Raji (cell line): Measurements from ENCODE around the gene GTPBP6.

Source experiments
- POLR2A ChIP-seq: IDR thresholded peaks from 2 replicates; pipeline ENCODE4 v1.6.1; 2011; ENCODE audit warnings: low read depth, low read length, control low read depth; ENCODE audit not compliant: insufficient read depth

GTPBP6 gene

DNA sequence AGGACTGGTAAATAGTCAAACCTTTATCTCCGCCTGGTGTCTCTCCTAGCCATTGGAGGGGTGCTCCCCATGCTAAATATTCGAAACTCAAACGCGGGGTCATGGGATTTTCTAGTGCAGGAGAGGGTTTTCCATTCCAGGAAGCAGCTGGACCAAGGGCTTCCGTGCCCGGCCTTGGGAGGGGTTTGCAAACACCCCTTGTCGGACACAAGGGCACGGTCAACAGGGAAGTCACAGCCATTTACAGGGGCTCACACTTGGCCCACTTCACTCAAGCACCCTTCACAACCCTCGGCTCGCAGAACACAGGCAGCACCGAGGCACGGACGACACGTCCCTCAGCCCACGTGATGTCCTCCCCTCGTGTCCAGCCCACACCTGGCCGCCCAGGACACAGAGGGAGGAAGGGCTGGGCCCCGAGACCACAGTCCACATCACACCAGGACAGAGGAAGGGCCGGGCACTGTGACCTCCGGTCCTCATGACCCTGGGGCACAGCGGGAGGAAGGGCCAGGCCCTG lies 47.7 kb downstream of the GTPBP6 start:
- no peak for TF ChIP-seq POLR2A

DNA sequence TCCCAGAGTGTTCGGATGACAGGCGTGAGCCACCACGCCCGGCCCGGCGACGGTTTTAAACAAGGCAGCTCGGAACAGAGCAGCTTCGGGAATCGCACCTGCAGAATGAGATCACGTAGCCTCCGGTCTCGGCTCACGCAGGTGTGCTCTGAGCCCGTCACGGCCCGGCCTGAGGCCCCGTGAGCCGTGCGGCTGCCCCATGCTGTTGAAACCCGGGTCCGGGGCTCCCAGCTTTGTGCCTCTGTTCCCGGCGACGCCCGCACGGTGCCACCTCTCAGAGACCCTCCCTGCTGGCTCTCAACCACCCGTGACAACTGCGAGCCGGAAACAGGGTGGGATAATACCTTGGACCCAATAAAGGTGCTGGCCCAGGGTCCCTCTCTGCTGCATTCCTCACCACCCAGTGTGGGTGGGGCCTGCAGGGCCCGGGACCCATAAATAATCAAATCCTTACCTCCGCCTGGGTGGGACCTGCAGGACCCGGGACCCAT lies 50.8 kb downstream of the GTPBP6 start:
- no peak for TF ChIP-seq POLR2A

DNA sequence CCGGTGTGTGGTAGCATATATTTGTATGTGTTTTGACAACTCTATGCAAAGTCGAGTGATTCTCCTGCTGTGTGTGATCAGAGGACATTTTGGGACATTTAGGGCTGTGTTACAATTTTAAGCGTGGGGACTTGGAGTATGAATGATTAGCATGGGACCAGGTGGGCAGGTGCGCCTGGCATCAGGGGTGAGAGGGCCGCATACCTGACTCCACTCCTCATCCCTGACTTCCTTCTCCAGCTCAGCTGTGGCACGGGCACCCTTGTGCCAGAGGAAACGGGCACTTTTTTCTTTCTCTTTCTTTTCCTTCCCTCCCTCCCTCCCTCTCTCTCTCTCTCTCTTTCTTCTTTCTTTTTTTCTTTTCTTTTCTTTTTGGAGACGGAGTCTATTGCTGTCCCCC lies 53.1 kb downstream of the GTPBP6 start:
- TF ChIP-seq POLR2A: no peak

DNA sequence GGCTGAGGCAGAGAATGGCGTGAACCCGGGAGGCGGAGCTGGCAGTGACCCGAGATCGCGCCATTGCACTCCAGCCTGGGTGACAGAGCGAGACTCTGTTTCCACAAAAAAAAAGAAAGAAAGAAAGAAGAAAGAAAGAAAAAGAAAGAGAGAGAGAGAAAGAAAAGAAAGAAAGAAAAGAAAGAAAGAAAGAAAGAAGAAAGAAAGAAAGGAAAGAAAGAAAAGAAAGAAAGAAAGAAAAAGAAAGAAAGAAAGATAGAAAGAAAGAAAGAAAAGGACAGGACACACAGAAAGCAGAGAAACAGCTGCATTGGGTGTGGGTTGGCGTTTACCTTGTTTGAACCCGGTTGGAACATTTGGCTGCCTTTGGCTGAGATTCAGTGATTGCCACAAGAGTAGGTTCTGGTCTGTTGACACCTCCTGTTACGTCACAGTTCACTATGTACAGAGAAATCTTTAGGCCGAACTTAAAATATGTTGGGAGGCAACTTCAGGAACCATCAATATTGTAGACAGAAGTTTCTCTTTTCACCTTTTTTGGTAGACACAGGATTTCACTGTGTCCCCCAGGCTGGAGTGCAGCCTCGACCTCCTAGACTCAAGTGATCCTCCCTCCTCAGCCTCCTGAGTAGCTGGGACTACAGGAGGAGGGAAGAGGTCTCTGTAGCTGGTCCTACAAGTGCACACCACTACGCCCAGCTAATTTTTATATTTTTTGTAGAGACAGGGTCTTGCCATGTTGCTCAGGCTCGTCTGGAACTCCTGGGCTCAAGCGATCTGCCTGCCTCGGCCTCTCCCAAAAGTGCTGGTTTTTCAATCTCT lies 53.8 kb downstream of the GTPBP6 start:
- no peak for TF ChIP-seq POLR2A

DNA sequence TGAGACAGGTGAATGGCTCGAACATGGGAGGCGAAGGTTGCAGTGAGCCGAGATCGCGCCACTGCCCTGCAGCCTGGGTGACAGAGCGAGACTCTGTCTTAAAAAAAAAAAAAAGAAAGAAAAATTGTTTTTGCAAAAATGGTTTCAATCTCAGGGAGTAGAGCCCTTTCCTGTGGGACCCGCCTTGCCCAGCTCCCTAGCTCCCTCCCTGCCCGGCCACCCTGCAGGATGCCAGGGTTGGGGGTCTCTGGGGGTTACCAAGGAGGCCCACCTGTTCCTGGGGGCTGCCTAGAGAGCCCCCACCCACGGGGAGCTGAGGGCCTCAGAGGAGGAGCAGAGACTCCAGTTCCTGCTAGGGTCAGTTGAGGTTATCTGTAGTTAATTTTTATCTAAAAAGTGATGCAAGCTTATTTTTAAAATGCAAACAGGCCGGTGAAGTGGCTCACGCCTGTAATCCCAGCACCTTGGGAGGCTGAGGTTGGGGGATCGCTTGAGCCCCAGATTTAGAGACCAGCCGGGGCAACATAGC lies 56.2 kb downstream of the GTPBP6 start:
- no peak for TF ChIP-seq POLR2A

DNA sequence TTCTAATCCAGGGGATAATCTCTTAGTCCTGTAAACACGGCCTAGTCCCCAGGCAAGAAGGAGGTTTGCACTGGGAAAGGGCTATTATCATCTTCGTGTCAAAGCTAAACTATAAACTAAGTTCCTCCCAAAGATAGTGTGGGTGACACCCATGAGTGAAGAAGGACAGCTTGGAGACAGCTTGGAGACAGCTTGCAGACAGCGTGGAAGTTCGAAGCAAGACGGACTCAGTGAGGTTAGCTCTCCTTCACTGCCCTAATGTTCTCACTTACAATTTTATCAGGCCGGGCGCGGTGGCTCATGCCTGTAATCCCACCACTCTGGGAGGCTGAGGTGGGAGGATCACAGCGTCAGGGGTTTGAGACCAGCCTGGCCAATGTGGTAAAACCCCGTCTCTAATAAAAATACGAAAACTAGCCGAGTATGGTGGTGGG lies 56.7 kb downstream of the GTPBP6 start:
- no peak for TF ChIP-seq POLR2A

DNA sequence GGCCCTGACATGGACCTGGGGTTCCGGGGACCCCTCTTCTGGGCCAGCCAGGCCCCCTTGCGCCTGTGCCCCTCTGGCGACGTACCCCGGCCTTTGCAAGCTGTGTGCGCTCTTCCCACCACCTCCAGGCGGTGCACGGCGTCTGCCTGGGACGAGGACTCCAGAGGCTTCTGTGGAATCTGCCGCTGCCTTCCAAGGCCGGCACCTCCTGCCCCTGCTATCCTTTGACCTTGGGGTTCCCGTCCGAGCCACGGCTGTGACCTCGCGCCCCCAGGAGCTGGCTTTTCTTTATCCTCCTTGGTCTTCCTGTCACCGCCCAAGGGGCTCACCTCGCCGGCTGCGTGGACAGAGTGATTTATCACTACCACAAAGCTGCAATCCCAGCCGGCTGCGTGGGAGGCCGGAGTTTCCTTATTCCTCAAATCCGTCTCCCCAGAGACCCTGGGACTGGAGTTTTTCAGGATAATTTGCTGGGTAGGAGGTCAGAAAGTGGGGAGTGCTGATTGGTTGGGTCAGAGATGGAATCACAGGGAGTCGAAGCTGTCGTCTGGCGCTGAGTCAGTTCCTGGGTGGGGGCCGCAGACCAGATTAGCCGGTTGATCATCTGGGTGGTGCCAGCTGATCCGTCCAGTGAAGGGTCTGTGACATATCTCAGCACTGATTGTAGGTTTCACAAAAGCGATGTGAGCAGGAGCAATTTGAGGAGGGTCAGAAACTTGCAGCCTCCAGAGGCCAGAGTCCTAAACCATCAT lies 57.3 kb downstream of the GTPBP6 start:
- no peak for TF ChIP-seq POLR2A

DNA sequence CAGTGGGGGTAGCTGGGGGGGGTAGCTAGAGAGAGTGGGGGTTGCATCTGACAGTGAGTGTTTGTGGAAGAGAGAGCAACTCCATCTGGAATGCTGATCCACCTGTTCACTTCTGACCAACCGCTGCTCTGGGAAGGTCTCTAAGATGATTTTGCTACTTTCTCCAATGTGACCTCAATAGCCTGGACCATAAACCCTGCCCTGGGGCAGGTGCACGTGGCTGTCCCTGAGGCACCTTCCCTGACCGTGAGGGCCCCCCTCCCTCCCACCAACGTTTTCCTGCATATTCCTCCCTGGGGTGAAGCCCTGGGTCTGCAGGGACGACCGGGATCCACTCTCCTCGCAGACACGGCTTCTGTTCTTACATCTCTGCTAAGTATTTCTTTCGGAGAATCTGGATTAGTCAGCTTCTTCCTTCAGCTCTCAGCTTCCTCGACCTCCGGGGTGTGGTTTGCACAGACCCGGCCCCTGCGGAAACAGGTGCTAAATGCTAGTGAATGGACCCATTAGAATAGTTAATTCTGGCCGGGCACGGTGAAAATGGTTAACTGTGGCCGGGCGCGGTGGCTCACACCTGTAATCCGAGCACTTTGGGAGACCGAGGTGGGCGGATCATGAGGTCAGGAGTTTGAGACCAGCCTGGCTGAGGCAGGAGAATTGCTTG lies 58.8 kb downstream of the GTPBP6 start:
- no peak for TF ChIP-seq POLR2A

DNA sequence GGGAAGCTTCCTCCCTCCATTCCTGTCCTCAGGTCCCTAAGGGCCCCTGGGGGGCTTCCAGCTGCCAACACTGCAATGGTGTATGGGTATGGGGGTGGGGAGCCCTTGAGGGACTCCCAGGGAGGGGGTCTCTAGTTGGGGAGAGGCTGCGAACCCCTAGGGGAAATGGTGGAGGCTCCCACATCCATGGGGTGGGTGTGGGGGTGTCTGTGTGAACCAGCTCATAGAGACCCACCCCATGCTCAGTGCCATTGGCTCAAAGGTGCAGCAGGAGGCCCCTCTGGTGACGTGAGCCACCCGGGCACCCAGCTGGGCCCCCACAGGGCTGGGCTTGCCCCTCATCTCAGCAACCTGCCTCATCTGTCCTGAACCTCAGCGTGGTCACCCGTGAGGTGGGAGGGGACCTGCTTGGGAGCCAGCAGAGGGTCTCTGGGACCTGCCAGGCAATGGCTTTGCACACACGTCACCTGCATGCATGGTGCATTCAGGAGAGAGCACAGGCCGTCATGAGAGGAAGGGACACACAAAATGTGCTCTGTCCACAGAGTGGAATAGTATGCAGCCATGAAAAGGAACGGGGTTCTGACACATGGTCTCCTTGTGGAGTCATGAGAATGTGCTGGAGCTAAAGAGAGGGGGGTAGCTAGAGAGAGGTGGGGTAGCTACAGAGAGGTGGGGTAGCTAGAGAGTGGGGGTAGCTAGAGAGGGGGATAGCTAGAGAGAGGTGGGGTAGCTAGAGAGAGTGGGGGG lies 60.1 kb downstream of the GTPBP6 start:
- no peak for TF ChIP-seq POLR2A

DNA sequence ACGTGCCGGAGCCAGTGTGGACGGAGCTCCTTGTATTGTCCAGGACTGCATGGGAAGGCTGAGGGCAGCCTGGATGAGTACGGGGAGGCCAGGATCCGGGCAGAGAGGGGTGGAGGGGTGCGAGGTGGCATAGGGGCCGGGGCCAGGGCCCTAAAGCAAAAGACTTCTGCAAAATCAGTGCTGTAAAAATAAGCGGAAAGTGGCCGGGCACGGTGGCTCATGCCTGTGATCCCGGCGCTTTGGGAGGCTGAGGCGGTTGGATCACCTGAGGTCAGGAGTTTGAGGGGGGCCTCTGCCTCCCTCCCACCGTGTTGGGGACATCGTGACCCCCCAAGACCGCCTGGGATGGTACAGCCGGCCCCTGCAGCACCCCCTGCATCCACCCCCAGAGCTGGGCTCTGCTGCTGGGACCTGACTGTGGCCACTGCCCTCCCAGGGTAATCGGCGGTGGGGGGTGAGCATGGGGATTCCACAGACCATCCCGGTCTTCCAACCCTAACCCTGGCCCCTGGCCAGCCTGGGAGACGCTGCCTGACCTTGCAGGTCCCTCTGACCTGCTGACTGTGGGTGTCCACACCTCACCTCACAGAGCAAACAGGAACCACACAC lies 60.8 kb downstream of the GTPBP6 start:
- TF ChIP-seq POLR2A: no peak

DNA sequence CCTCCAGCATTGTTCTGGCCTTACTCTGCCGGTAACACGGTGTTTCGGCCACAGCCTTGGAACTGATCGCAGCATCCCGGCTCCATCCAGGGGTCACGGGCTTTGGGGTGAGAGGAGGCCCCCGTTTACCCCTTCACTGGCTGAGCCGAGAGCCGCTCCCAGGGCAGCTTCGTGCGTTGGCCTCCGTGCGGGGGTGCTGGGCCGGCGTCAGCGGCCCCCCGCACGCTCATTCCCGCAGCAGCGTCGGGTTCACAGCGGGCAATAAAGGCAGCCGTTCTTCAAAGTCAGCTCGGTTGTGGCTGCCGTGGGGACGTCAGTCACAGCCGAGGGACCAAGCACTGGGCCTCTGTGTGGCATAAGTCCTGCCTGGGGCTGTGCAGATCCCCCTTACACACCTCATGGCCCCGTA lies 62.7 kb downstream of the GTPBP6 start:
- TF ChIP-seq POLR2A: no peak
